ENCODE results near the gene ERI2.

The ERI2 gene

GRCh38 chr16:20844588-20844987, 38.3 kb upstream of the ERI2 start:
- no peaks in the 10 kb centered on the region for H3K27me3 ChIP-seq (ENCODE audit: control insufficient read depth, insufficient read depth, low read length)
- no peak overlapping the region for H3K4me3 ChIP-seq (ENCODE audit: low read length)
- no peaks in the 10 kb centered on the region for H3K9me3 ChIP-seq (replicated peaks; ENCODE audit: low read length)
- peaks cover 18% of the 10 kb centered on the region for H3K36me3 ChIP-seq (ENCODE audit: insufficient read depth, low read length)
- H3K9ac ChIP-seq (ENCODE audit: low read depth, low read length), result no peak overlapping the region
- no peak overlapping the region for H3K4me2 ChIP-seq (ENCODE audit: low read length)
- peaks cover 1% of the 10 kb centered on the region for H3K4me1 ChIP-seq (ENCODE audit: control insufficient read depth, insufficient read depth, low read length)

GRCh38 chr16:20844054-20844453, 37.8 kb upstream of the ERI2 start:
- Histone ChIP-seq H3K4me2 (ENCODE audit: low read length) (no peak overlapping the region), H3K27me3 (ENCODE audit: control insufficient read depth, insufficient read depth, low read length) (no peaks in the 10 kb centered on the region), H3K4me3 (ENCODE audit: low read length) (no peak overlapping the region), H3K4me1 (ENCODE audit: control insufficient read depth, insufficient read depth, low read length) (no peaks in the 10 kb centered on the region), H3K9me3 (replicated peaks; ENCODE audit: low read length) (no peaks in the 10 kb centered on the region), H3K9ac (ENCODE audit: low read depth, low read length) (no peak overlapping the region), H3K36me3 (ENCODE audit: insufficient read depth, low read length) (peaks cover 18% of the 10 kb centered on the region)

GRCh38 chr16:20839504-20839903, 33.2 kb upstream of the ERI2 start:
- H3K27me3 ChIP-seq (ENCODE audit: control insufficient read depth, insufficient read depth, low read length), result no peaks in the 10 kb centered on the region
- no peak overlapping the region for H3K9ac ChIP-seq (ENCODE audit: low read depth, low read length)
- no peak overlapping the region for H3K4me2 ChIP-seq (ENCODE audit: low read length)
- H3K9me3 ChIP-seq (replicated peaks; ENCODE audit: low read length), result no peaks in the 10 kb centered on the region
- no peak overlapping the region for H3K4me3 ChIP-seq (ENCODE audit: low read length)
- H3K36me3 ChIP-seq (ENCODE audit: insufficient read depth, low read length), result peaks cover 20% of the 10 kb centered on the region
- no peaks in the 10 kb centered on the region for H3K4me1 ChIP-seq (ENCODE audit: control insufficient read depth, insufficient read depth, low read length)

GRCh38 chr16:20838240-20838639, 32.0 kb upstream of the ERI2 start:
- Histone ChIP-seq H3K27me3 (ENCODE audit: control insufficient read depth, insufficient read depth, low read length) (no peaks in the 10 kb centered on the region), H3K36me3 (ENCODE audit: insufficient read depth, low read length) (peaks cover 20% of the 10 kb centered on the region), H3K4me1 (ENCODE audit: control insufficient read depth, insufficient read depth, low read length) (no peaks in the 10 kb centered on the region), H3K9ac (ENCODE audit: low read depth, low read length) (no peak overlapping the region), H3K9me3 (replicated peaks; ENCODE audit: low read length) (no peaks in the 10 kb centered on the region), H3K4me2 (ENCODE audit: low read length) (no peak overlapping the region), H3K4me3 (ENCODE audit: low read length) (no peak overlapping the region)

- no peaks in the 10 kb centered on the region for H3K9me3 ChIP-seq (replicated peaks; ENCODE audit: low read length)
- no peak overlapping the region for H3K4me2 ChIP-seq (ENCODE audit: low read length)
- no peak overlapping the region for H3K9ac ChIP-seq (ENCODE audit: low read depth, low read length)
- peaks cover 28% of the 10 kb centered on the region for H3K36me3 ChIP-seq (ENCODE audit: insufficient read depth, low read length)
- H3K4me1 ChIP-seq (ENCODE audit: control insufficient read depth, insufficient read depth, low read length), result no peaks in the 10 kb centered on the region
- H3K4me3 ChIP-seq (ENCODE audit: low read length), result no peak overlapping the region
- no peaks in the 10 kb centered on the region for H3K27me3 ChIP-seq (ENCODE audit: control insufficient read depth, insufficient read depth, low read length)
Measured at GRCh38 chr16:20833086-20833485, 26.8 kb upstream of the ERI2 start.

- no peak overlapping the region for H3K4me3 ChIP-seq (ENCODE audit: low read length)
- H3K4me2 ChIP-seq (ENCODE audit: low read length), result no peak overlapping the region
- no peaks in the 10 kb centered on the region for H3K27me3 ChIP-seq (ENCODE audit: control insufficient read depth, insufficient read depth, low read length)
- H3K36me3 ChIP-seq (ENCODE audit: insufficient read depth, low read length), result peaks cover 33% of the 10 kb centered on the region
- no peaks in the 10 kb centered on the region for H3K4me1 ChIP-seq (ENCODE audit: control insufficient read depth, insufficient read depth, low read length)
- H3K9me3 ChIP-seq (replicated peaks; ENCODE audit: low read length), result no peaks in the 10 kb centered on the region
- no peak overlapping the region for H3K9ac ChIP-seq (ENCODE audit: low read depth, low read length)
Measured at GRCh38 chr16:20830372-20830771, 24.1 kb upstream of the ERI2 start.

- Histone ChIP-seq H3K9me3 (replicated peaks; ENCODE audit: low read length) (no peaks in the 10 kb centered on the region), H3K4me3 (ENCODE audit: low read length) (no peak overlapping the region), H3K36me3 (ENCODE audit: insufficient read depth, low read length) (peaks cover 30% of the 10 kb centered on the region), H3K4me1 (ENCODE audit: control insufficient read depth, insufficient read depth, low read length) (no peaks in the 10 kb centered on the region), H3K4me2 (ENCODE audit: low read length) (no peak overlapping the region), H3K27me3 (ENCODE audit: control insufficient read depth, insufficient read depth, low read length) (no peaks in the 10 kb centered on the region), H3K9ac (ENCODE audit: low read depth, low read length) (no peak overlapping the region)
Measured at GRCh38 chr16:20829536-20829935, 23.3 kb upstream of the ERI2 start.

GRCh38 chr16:20826039-20826566, 19.8 kb upstream of the ERI2 start:
- peaks cover 37% of the 10 kb centered on the region for H3K36me3 ChIP-seq (ENCODE audit: insufficient read depth, low read length)
- H3K9me3 ChIP-seq (replicated peaks; ENCODE audit: low read length), result no peaks in the 10 kb centered on the region
- H3K4me1 ChIP-seq (ENCODE audit: control insufficient read depth, insufficient read depth, low read length), result no peaks in the 10 kb centered on the region

GRCh38 chr16:20822521-20823325, 16.5 kb upstream of the ERI2 start:
- Histone ChIP-seq H3K36me3 (ENCODE audit: insufficient read depth, low read length) (peaks cover 33% of the 10 kb centered on the region), H3K9ac (ENCODE audit: low read depth, low read length) (no peak overlapping the region), H3K9me3 (replicated peaks; ENCODE audit: low read length) (no peaks in the 10 kb centered on the region), H3K4me2 (ENCODE audit: low read length) (no peak overlapping the region), H3K4me3 (ENCODE audit: low read length) (no peak overlapping the region), H3K27me3 (ENCODE audit: control insufficient read depth, insufficient read depth, low read length) (no peaks in the 10 kb centered on the region), H3K4me1 (ENCODE audit: control insufficient read depth, insufficient read depth, low read length) (no peaks in the 10 kb centered on the region)

More at GRCh38 chr16:20826039-20826566, 19.8 kb upstream of the ERI2 start:
- H3K4me2 ChIP-seq (ENCODE audit: low read length), result no peak overlapping the region
- no peak overlapping the region for H3K9ac ChIP-seq (ENCODE audit: low read depth, low read length)
- H3K4me3 ChIP-seq (ENCODE audit: low read length), result no peak overlapping the region
- no peaks in the 10 kb centered on the region for H3K27me3 ChIP-seq (ENCODE audit: control insufficient read depth, insufficient read depth, low read length)

- Histone ChIP-seq H3K4me1 (ENCODE audit: control insufficient read depth, insufficient read depth, low read length) (no peaks in the 10 kb centered on the region), H3K4me3 (ENCODE audit: low read length) (no peak overlapping the region), H3K27me3 (ENCODE audit: control insufficient read depth, insufficient read depth, low read length) (no peaks in the 10 kb centered on the region), H3K9ac (ENCODE audit: low read depth, low read length) (no peak overlapping the region), H3K9me3 (replicated peaks; ENCODE audit: low read length) (no peaks in the 10 kb centered on the region), H3K36me3 (ENCODE audit: insufficient read depth, low read length) (peaks cover 24% of the 10 kb centered on the region), H3K4me2 (ENCODE audit: low read length) (no peak overlapping the region)
Measured at GRCh38 chr16:20821682-20822081, 15.4 kb upstream of the ERI2 start.

GRCh38 chr16:20818929-20819585, 12.8 kb upstream of the ERI2 start:
- Histone ChIP-seq H3K27me3 (ENCODE audit: control insufficient read depth, insufficient read depth, low read length) (no peaks in the 10 kb centered on the region), H3K4me3 (ENCODE audit: low read length) (no peak overlapping the region), H3K36me3 (ENCODE audit: insufficient read depth, low read length) (peaks cover 22% of the 10 kb centered on the region), H3K9me3 (replicated peaks; ENCODE audit: low read length) (no peaks in the 10 kb centered on the region), H3K4me1 (ENCODE audit: control insufficient read depth, insufficient read depth, low read length) (no peaks in the 10 kb centered on the region), H3K9ac (ENCODE audit: low read depth, low read length) (no peak overlapping the region), H3K4me2 (ENCODE audit: low read length) (no peak overlapping the region)

Data from skeletal muscle satellite cell (primary cell).